Tibial artery (tissue), 4 donors: ENCODE results near the gene TLX3.
A peak's percentile ranks its signal among the peaks of the same experiment; 100 is the strongest.

Source experiments
- DNase-seq, 2 donors: peaks; one replicate each; pipeline ENCODE4 v3.0.0-alpha.2; 2019
- H3K27ac ChIP-seq, 2 donors: fragments of 200-600 bp; sonication (generic) in 1 of 2; 1 replicate in 1 of 2; 2 replicates in 1 of 2; pipeline ENCODE4 v1.5.1; 2018 to 2019; ENCODE audit warnings: mild to moderate bottlenecking in 1 of 2
- H3K27me3 ChIP-seq, 2 donors: fragments of 200-600 bp; sonication (generic) in 1 of 2; one replicate each; pipeline versions ENCODE4 v1.5.1 to v1.6.0; 2016 to 2019
- H3K36me3 ChIP-seq, 3 donors: fragments of 200-600 bp; sonication (generic) in 2 of 3; one replicate each; pipeline ENCODE4 v1.5.1; 2016 to 2019; ENCODE audit warnings: mild to moderate bottlenecking in 2 of 3
- H3K4me1 ChIP-seq, 4 donors: fragments of 200-600 bp; sonication (generic) in 2 of 4; 1 replicate in 3 of 4; 2 replicates in 1 of 4; pipeline ENCODE4 v1.5.1; 2016 to 2019
- H3K4me3 ChIP-seq, 2 donors: fragments of 200-600 bp; sonication (generic) in 1 of 2; 1 replicate in 1 of 2; 2 replicates in 1 of 2; pipeline ENCODE4 v1.5.1; 2018 to 2019; ENCODE audit warnings: mild to moderate bottlenecking in 2 of 2
- H3K9me3 ChIP-seq, 3 donors: fragments of 200-600 bp; sonication (generic) in 1 of 3; one replicate each; pipeline ENCODE4 v1.5.1; 2016 to 2019
- CTCF ChIP-seq, 2 experiments: fragments of 200-600 bp in 1 of 2; fragments of 450-650 bp in 1 of 2; IDR thresholded peaks; one replicate each; pipeline ENCODE4 v1.5.1; 2017 to 2019; ENCODE audit warnings: antibody characterized with exemption in 2 of 2, mild to moderate bottlenecking in 1 of 2, moderate library complexity in 1 of 2
- intact Hi-C: fragments of 100-400 bp; cut with DNase I; formaldehyde crosslinking; loops from one replicate; pipeline ENCODE4 v1.15.0; 2023; ENCODE audit warnings: low total_unique reads

TLX3 gene

GRCh38 chr5:171306781-171307591, 2.1 kb upstream of the TLX3 start:
- H3K9me3 ChIP-seq: no peaks in the 10 kb centered on the region
- H3K4me3 ChIP-seq: no peak overlapping the region
- no peak overlapping the region for H3K27ac ChIP-seq
- TF ChIP-seq CTCF (IDR thresholded peaks at IDR 0.05): no peak
- H3K4me1 ChIP-seq: peaks cover 0 to 39% (median 27%) of the 10 kb centered on the region in 4 donors
- DNase-seq: peak in 1 of 2 donors; percentile 34
- peaks cover 3 to 79% of the 10 kb centered on the region in 2 donors for H3K27me3 ChIP-seq
- H3K36me3 ChIP-seq: no peaks in the 10 kb centered on the region
- intact Hi-C loops: no loop called here

- peak in 1 of 2 donors; percentile 54 for DNase-seq
- no peak overlapping the region for H3K4me3 ChIP-seq
- H3K27me3 ChIP-seq: peaks cover 3 to 89% of the 10 kb centered on the region in 2 donors
- no peaks in the 10 kb centered on the region for H3K36me3 ChIP-seq
- intact Hi-C loops: no loop called here
- no peak for TF ChIP-seq CTCF (IDR thresholded peaks at IDR 0.05)
- no peak overlapping the region for H3K27ac ChIP-seq
- H3K4me1 ChIP-seq: peaks cover 0 to 48% (median 36%) of the 10 kb centered on the region in 4 donors
- no peaks in the 10 kb centered on the region for H3K9me3 ChIP-seq
These were observed 1.1 kb upstream of the TLX3 start for GRCh38 chr5:171307789-171308452.

- no peak overlapping the region for H3K4me3 ChIP-seq
- H3K9me3 ChIP-seq: no peaks in the 10 kb centered on the region
- peak in 1 of 2 donors; percentile 60 for DNase-seq
- peaks cover 3 to 98% of the 10 kb centered on the region in 2 donors for H3K27me3 ChIP-seq
- H3K4me1 ChIP-seq: peaks cover 0 to 53% (median 41%) of the 10 kb centered on the region in 4 donors
- H3K27ac ChIP-seq: no peak overlapping the region
- no peak for TF ChIP-seq CTCF (IDR thresholded peaks at IDR 0.05)
- no peaks in the 10 kb centered on the region for H3K36me3 ChIP-seq
- intact Hi-C loops: no loop called here
These were observed 496 bp downstream of the TLX3 start for GRCh38 chr5:171309276-171310211.

- no peaks in the 10 kb centered on the region for H3K9me3 ChIP-seq
- H3K4me1 ChIP-seq: peaks cover 0 to 61% (median 48%) of the 10 kb centered on the region in 4 donors
- no peak for TF ChIP-seq CTCF (IDR thresholded peaks at IDR 0.05)
- no peak overlapping the region for H3K27ac ChIP-seq
- intact Hi-C loops: no loop called here
- DNase-seq: peak in 1 of 2 donors; percentile 58
- no peak overlapping the region for H3K4me3 ChIP-seq
- peaks cover 3 to 98% of the 10 kb centered on the region in 2 donors for H3K27me3 ChIP-seq
- H3K36me3 ChIP-seq: no peaks in the 10 kb centered on the region
These were observed 1.3 kb downstream of the TLX3 start for GRCh38 chr5:171310212-171310818.

GRCh38 chr5:171310819-171311321, 1.8 kb downstream of the TLX3 start:
- DNase-seq: peak in 1 of 2 donors; percentile 44
- H3K36me3 ChIP-seq: no peaks in the 10 kb centered on the region
- H3K4me3 ChIP-seq: peak overlapping the region in 1 of 2 donors; percentile 21
- intact Hi-C loops: no loop called here
- H3K4me1 ChIP-seq: peaks cover 0 to 67% (median 54%) of the 10 kb centered on the region in 4 donors
- TF ChIP-seq CTCF (IDR thresholded peaks at IDR 0.05): no peak
- H3K27me3 ChIP-seq: peaks cover 3 to 99% of the 10 kb centered on the region in 2 donors
- no peaks in the 10 kb centered on the region for H3K9me3 ChIP-seq
- H3K27ac ChIP-seq: no peak overlapping the region
